Measurements from ENCODE around the gene PRDX2. TPM values are rescaled to one million over a fixed set of nuclear protein-coding genes. Genes with fewer than 3 reads are reported as not detected.
A peak's percentile ranks its signal among the peaks of the same experiment; 100 is the strongest.

PRDX2 gene
- total and polyA plus RNA-seq, 10 of the 15 experiments (the other 5 are each of a cell fraction or from before 2014, with no cell fraction given), result 93.0 to 812 (median 344) TPM

- TF ChIP-seq ZNF592 (IDR thresholded peaks at IDR 0.05) (peak; percentile 49; the same call in 1 of the 2 replicates), POU2F2 (IDR thresholded peaks at IDR 0.05; ENCODE audit: borderline replicate concordance, low read depth, low read length) (no peak), TCF12 (IDR thresholded peaks at IDR 0.05; ENCODE audit: low read depth, low read length) (0 out of 2 replicates have a peak, but pooled peaks have one; percentile 8), TARDBP (IDR thresholded peaks at IDR 0.05; ENCODE audit: borderline replicate concordance) (no peak), ZNF622 (IDR thresholded peaks at IDR 0.05) (no peak), SPI1 (IDR thresholded peaks at IDR 0.05; ENCODE audit: borderline replicate concordance, insufficient read depth, low read depth, low read length) (peak; percentile 10; the same call in 1 of the 2 replicates), BHLHE40 (IDR thresholded peaks at IDR 0.05; ENCODE audit: borderline replicate concordance in 1 of 2, low read depth in 2 of 2, low read length in 1 of 2) (peak; percentile 50 to 62; a peak in 3 of 4 replicates), IKZF1 (conservative IDR thresholded peaks at IDR 0.05) (peak; percentile 69), YY1 (IDR thresholded peaks at IDR 0.05; ENCODE audit: low read depth, low read length) (peak; percentile 15; the same call in 1 of the 2 replicates), SUZ12 (IDR thresholded peaks at IDR 0.05; ENCODE audit: unreplicated experiment) (no peak), RELB (IDR thresholded peaks at IDR 0.05; ENCODE audit: low read depth) (peak; percentile 45; the same call in 1 of the 2 replicates), IKZF2 (IDR thresholded peaks at IDR 0.05) (peak in 1 of 2 experiments; percentile 9; a peak in 2 of 4 replicates)
Measured at GRCh38 chr19:12786141-12786870, 15.3 kb downstream of the PRDX2 start (continued).

Data from GM12878 (cell line).